Measurements from ENCODE around the gene TENT4A.

Gene TENT4A

DNA sequence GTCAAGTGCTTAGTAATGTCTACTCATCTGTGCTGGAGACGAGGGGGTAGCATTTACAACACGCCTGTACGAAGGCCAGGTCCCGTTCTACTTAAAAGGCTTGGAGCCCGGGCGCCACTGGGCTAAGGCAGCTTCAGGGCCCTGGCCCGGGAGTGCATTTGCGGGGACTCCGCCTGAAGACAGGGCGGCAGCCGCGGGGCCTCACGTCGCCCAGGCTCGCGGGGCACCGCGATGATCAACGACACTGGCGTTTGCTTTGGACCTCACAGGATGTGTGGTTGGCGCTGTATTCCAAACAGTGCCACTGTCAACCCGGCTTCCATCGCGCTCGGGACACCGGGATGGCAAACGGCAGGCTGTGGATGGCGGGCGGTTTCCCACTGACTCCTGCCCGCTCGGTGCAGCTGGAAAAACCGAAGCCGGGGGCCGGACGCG is 1.1 kb upstream of the TENT4A start:
- Histone ChIP-seq H3K4me2 (peak overlapping the region; percentile 69 to 98 (median 92)), H4K20me1 (peaks cover 25 to 31% (median 31%) of the 10 kb centered on the region in 11 experiments), H3K27ac (peak overlapping the region; percentile 80 to 97 (median 92)), H3K4me1 (peaks cover 30 to 45% (median 35%) of the 10 kb centered on the region in 10 experiments), H3K4me3 (peak overlapping the region; percentile 69 to 90 (median 85)), H3K9ac (peak overlapping the region; percentile 83 to 94 (median 92)), H3K27me3 (no peaks in the 10 kb centered on the region), H3K9me3 (replicated peaks in 1 of 11) (no peaks in the 10 kb centered on the region), H3K36me3 (peaks cover 0 to 14% (median 11%) of the 10 kb centered on the region in 11 experiments; a peak in 11 of 22 replicates)
- no peak for TF ChIP-seq Cebpa-rat (IDR thresholded peaks at IDR 0.05)

DNA sequence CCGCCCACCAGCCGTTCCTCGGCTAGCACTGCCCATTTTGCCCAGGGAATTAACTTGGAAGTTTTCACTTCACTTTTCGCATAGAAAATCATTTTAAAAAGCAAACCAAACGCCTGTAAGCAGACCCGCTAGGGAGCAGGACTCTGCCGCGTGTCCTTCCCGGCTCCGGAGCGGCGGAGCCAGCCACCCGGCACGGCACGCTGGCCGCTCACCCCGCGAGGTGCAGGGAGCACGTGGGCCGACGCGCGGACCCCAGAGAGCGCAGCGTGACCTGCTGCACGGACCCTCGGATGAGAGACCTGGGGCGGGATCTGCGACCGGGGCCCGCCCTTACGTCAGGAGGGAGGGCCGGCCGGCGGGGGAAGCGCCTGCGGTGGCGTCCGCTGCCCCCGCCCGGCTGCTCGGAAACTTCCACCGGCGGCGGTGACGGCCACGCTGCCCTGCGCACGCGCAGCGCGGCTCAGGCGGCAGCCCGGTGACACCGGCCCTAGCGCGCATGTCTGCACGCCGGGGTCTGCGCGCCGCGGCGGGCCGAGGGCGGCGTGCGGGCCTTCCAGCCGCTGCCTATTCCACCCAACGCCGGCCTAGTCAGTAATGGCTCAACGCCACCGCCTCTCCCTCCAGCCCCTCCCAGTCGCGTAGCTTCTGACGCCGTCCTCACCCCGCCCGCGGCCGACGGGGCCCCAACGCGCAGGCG is 507 bp upstream of the TENT4A start:
- Histone ChIP-seq H3K9me3 (replicated peaks in 1 of 11) (no peaks in the 10 kb centered on the region), H3K4me1 (peaks cover 36 to 45% (median 40%) of the 10 kb centered on the region in 10 experiments), H3K27me3 (no peaks in the 10 kb centered on the region), H3K36me3 (peaks cover 0 to 20% (median 13%) of the 10 kb centered on the region in 11 experiments; a peak in 12 of 22 replicates), H3K4me3 (peak overlapping the region; percentile 69 to 90 (median 85)), H3K4me2 (peak overlapping the region; percentile 69 to 98 (median 92)), H4K20me1 (peaks cover 31 to 37% (median 37%) of the 10 kb centered on the region in 11 experiments), H3K9ac (peak overlapping the region; percentile 83 to 94 (median 92)), H3K27ac (peak overlapping the region; percentile 80 to 97 (median 92))
- no peak for TF ChIP-seq Cebpa-rat (IDR thresholded peaks at IDR 0.05)

DNA sequence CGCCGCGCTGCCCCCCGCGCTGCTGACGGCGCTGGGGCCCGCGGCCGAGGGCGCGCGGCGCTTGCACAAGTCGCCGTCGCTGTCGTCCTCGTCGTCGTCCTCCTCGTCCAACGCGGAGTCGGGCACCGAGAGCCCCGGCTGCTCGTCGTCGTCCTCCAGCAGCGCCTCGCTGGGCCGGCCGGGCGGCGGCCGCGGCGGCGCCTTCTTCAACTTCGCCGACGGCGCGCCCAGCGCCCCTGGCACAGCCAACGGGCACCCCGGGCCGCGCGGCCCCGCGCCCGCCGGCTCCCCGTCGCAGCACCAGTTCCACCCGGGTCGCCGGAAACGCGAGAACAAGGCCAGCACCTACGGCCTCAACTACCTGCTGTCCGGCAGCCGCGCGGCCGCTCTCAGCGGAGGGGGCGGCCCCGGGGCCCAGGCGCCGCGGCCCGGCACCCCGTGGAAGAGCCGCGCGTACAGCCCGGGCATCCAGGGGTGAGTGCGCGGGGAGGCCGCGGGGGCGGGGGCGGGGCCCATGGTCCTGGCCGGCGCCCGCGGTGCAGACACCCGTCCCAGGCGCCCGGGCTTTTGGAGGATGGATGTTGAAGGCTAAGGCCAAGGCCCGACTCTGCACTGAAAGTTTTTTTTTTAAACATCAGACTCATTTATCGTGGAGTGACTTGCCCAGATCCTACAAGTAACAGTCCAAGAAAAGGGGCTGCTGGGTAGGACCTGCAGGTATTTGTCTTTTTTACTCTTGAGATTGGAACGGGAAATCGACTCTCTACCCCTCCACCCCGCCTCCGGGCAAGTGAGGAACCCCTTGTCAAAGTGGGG is 1.2 kb downstream of the TENT4A start:
- Histone ChIP-seq H3K4me2 (peak overlapping the region; percentile 91 to 99 (median 95)), H3K9ac (peak overlapping the region; percentile 83 to 94 (median 92)), H3K9me3 (replicated peaks in 1 of 11) (no peaks in the 10 kb centered on the region), H3K27me3 (no peaks in the 10 kb centered on the region), H3K4me1 (peaks cover 49 to 58% (median 55%) of the 10 kb centered on the region in 10 experiments), H3K4me3 (peak overlapping the region; percentile 69 to 90 (median 85)), H4K20me1 (peaks cover 48 to 54% (median 54%) of the 10 kb centered on the region in 11 experiments), H3K27ac (peak overlapping the region; percentile 75 to 97 (median 92); a peak in 21 of 22 replicates), H3K36me3 (peaks cover 0 to 34% (median 26%) of the 10 kb centered on the region in 11 experiments; a peak in 16 of 22 replicates)
- no peak for TF ChIP-seq Cebpa-rat (IDR thresholded peaks at IDR 0.05)

DNA sequence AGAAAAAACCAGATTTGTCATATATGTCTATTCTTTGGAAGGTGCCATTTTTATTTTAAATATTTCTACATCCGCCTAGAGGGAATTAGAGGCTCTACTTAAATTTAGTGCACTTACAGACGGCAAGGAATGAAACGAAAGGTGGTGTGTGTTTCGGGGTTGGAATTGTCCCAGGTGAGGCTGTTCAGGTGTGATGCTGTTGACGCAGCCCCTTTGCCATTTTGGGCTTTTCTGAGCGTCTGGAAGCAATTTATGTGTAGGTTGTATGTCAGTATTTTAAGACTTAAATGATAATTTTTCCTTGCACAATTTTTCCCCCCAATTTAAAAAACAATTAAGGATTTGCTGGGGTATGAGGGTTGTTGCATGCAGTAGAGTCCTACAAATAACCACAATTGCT is 2.0 kb downstream of the TENT4A start:
- H4K20me1 ChIP-seq = peaks cover 56 to 63% (median 62%) of the 10 kb centered on the region in 11 experiments
- peak overlapping the region; percentile 69 to 90 (median 85) for H3K4me3 ChIP-seq
- H3K4me1 ChIP-seq = peaks cover 58 to 66% (median 64%) of the 10 kb centered on the region in 10 experiments
- peak overlapping the region in 1 of 11 experiments; percentile 92; a peak in 2 of 22 replicates for H3K27ac ChIP-seq
- H3K4me2 ChIP-seq = peak overlapping the region; percentile 91 to 99 (median 95)
- no peak for TF ChIP-seq Cebpa-rat (IDR thresholded peaks at IDR 0.05)
- H3K27me3 ChIP-seq = no peaks in the 10 kb centered on the region
- peaks cover 4 to 43% (median 32%) of the 10 kb centered on the region in 11 experiments; a peak in 17 of 22 replicates for H3K36me3 ChIP-seq
- no peaks in the 10 kb centered on the region for H3K9me3 ChIP-seq (replicated peaks in 1 of 11)
- peak overlapping the region; percentile 83 to 94 (median 92); a peak in 21 of 22 replicates for H3K9ac ChIP-seq

DNA sequence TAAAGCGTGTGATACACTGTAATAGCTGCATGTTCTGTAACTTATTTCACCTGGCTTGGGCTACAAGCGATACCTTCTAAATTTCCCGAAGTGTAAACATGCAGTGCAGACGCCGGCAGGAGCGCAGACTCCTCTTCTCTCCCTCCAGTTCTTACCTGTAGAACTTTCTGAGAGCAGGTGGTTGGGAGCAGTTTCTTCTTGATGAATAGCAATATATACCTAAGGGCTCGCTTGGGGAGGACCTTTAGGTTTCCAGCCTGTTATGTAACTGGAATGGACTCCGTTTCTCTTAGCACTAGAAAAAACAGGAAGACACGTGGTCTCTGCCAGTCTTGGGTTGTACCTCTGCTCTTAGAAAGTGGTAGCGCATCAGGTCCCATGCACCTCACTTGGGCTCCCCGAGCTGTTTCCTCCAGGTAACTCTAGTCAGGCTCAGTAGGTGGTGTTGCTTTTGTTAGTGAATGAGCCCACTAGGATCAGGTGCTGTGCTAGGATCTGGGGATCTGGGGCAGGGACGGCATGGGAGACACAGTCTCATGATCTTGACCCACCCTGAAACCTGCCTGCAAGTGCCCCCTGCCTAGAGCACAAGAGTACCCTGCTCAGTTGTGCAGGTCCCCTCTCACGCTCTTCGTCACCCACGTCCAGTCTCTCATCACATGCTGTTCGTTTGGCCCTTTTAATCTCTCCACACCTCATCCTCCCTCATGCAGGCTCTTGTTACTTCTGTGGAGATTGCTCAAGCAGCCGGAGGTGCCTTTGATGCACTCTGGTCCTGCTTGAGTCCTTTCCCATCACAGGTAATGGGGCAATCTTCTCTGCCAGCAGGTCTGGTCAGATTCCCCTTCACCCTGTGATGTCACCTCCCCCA is 2.8 kb downstream of the TENT4A start:
- H3K4me3 ChIP-seq = peak overlapping the region; percentile 69 to 90 (median 85)
- peaks cover 4 to 50% (median 32%) of the 10 kb centered on the region in 11 experiments; a peak in 17 of 22 replicates for H3K36me3 ChIP-seq
- no peaks in the 10 kb centered on the region for H3K27me3 ChIP-seq
- H3K4me2 ChIP-seq = peak overlapping the region; percentile 91 to 99 (median 95)
- H3K27ac ChIP-seq = peak overlapping the region in 1 of 11 experiments; percentile 18; a peak in 1 of 22 replicates
- H3K9me3 ChIP-seq (replicated peaks in 1 of 11) = no peaks in the 10 kb centered on the region
- TF ChIP-seq Cebpa-rat (IDR thresholded peaks at IDR 0.05) = no peak
- peaks cover 63 to 73% (median 70%) of the 10 kb centered on the region in 10 experiments for H3K4me1 ChIP-seq
- H3K9ac ChIP-seq = peak overlapping the region; percentile 83 to 94 (median 92); a peak in 20 of 22 replicates
- H4K20me1 ChIP-seq = peaks cover 63 to 70% (median 69%) of the 10 kb centered on the region in 11 experiments

DNA sequence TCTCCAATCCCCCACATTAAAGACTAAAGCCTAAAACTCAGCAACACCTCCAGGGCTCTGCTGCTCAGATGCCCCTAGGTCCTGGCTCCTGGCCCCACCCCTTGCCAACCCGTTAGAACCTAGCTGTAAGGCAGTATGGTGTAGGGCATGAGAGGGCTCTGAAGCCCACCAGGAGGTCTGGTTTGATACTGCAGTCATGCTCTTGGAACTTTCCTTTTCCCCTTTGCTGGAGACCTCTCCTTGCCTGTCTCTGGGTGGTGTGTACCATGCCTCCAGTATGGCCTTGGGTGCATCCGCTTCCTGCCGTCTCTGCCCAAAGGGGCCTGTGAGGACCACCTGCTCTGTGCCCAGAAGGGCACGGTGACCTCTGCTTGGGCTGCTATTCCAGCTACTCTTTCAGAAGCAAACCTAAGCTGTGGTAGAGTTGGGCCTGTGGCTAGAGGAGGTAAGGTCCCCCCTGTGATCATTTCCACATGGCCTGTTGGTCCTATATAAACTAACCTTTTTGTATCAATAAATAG is 3.5 kb downstream of the TENT4A start:
- peak overlapping the region; percentile 83 to 94 (median 92); a peak in 14 of 22 replicates for H3K9ac ChIP-seq
- no peak overlapping the region; a peak in 1 of 22 replicates for H3K27ac ChIP-seq
- peaks cover 4 to 50% (median 32%) of the 10 kb centered on the region in 11 experiments; a peak in 17 of 22 replicates for H3K36me3 ChIP-seq
- no peaks in the 10 kb centered on the region for H3K9me3 ChIP-seq (replicated peaks in 1 of 11)
- peaks cover 63 to 75% (median 70%) of the 10 kb centered on the region in 10 experiments for H3K4me1 ChIP-seq
- peak overlapping the region; percentile 91 to 99 (median 95) for H3K4me2 ChIP-seq
- no peak for TF ChIP-seq Cebpa-rat (IDR thresholded peaks at IDR 0.05)
- no peaks in the 10 kb centered on the region for H3K27me3 ChIP-seq
- H3K4me3 ChIP-seq = peak overlapping the region in 9 of 10 experiments; percentile 69 to 90 (median 85); a peak in 15 of 20 replicates
- H4K20me1 ChIP-seq = peaks cover 70 to 77% (median 76%) of the 10 kb centered on the region in 11 experiments

DNA sequence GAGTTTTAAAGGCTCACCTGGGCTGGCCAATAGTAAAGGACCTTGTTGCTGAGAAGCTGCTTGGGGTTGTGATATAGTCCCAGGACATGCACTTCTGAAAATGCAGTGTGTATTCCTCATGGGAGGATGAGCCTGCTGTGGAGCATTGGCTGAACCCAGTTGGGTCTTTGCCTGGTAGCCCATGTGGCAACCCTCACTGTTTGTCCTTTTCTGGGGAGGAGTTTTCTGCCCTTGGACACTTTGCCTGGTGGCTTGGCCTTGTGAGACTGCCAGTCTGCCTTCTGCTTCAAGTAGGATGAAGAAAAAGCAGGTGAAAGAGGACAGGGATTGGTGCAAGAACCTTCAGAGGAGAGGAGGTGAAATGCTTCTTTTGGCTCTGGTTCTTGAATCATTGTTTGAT is 4.0 kb downstream of the TENT4A start:
- no peak for TF ChIP-seq Cebpa-rat (IDR thresholded peaks at IDR 0.05)
- peak overlapping the region in 4 of 10 experiments; percentile 74 to 85 (median 84); a peak in 3 of 20 replicates for H3K4me3 ChIP-seq
- no peaks in the 10 kb centered on the region for H3K9me3 ChIP-seq (replicated peaks in 1 of 11)
- H3K4me2 ChIP-seq = peak overlapping the region; percentile 91 to 99 (median 95)
- no peaks in the 10 kb centered on the region for H3K27me3 ChIP-seq
- H3K36me3 ChIP-seq = peaks cover 4 to 50% (median 32%) of the 10 kb centered on the region in 11 experiments; a peak in 17 of 22 replicates
- peaks cover 66 to 75% (median 71%) of the 10 kb centered on the region in 10 experiments for H3K4me1 ChIP-seq
- H4K20me1 ChIP-seq = peaks cover 75 to 82% (median 82%) of the 10 kb centered on the region in 11 experiments
- peak overlapping the region in 5 of 11 experiments; percentile 85 to 94 (median 90); a peak in 5 of 22 replicates for H3K9ac ChIP-seq
- no peak overlapping the region for H3K27ac ChIP-seq
